RPMI7951 (cell line): ENCODE results near the gene IP6K3. TPM values are rescaled to one million over a fixed set of nuclear protein-coding genes. Genes with fewer than 3 reads are reported as not detected.
A peak's percentile ranks its signal among the peaks of the same experiment; 100 is the strongest.

Source experiments
- DNase-seq: peaks from one replicate; pipeline ENCODE4 v3.0.0-alpha.2; 2012; ENCODE audit warnings: low read depth
- total RNA-seq: library from RNA; depleted of rRNA; stranded (reverse); fragments of >200 nt; shearing (Covaris generic); gene quantifications from 2 replicates; pipeline ENCODE4 v1.2.3, GENCODE V29; 2014; rRNA removed

The IP6K3 gene
- total RNA-seq, result 0.36 and 1.1 TPM in 2 replicates

GRCh38 chr6:33746651-33747100, at the start of gene IP6K3:
TSS of gene IP6K3 (minus strand) at chr6:33746905. CDS start at chr6:33735476, 11,429 bp downstream.
- DNase-seq, result peak; percentile 16

GRCh38 chr6:33794910-33795623, 48.4 kb upstream of the IP6K3 start:
- DNase-seq, result peak; percentile 32

- no peak for DNase-seq
Measured at GRCh38 chr6:33792981-33793380, 46.3 kb upstream of the IP6K3 start.

- DNase-seq, result no peak
Measured at GRCh38 chr6:33791620-33792019, 44.9 kb upstream of the IP6K3 start.

- DNase-seq, result no peak
Measured at GRCh38 chr6:33790910-33791309, 44.2 kb upstream of the IP6K3 start.

- DNase-seq, result no peak
Measured at GRCh38 chr6:33790379-33790778, 43.7 kb upstream of the IP6K3 start.

- DNase-seq, result no peak
Measured at GRCh38 chr6:33789550-33789895, 42.8 kb upstream of the IP6K3 start.

GRCh38 chr6:33788694-33789549, 42.2 kb upstream of the IP6K3 start, which contains the start of gene LEMD2:
TSS of gene LEMD2 (minus strand) at chr6:33789130. CDS start at chr6:33789116, 14 bp downstream.
- peak; percentile 91 for DNase-seq

GRCh38 chr6:33787954-33788693, 41.4 kb upstream of the IP6K3 start:
- DNase-seq, result peak; percentile 86

GRCh38 chr6:33787346-33787953, 40.7 kb upstream of the IP6K3 start:
- DNase-seq, result peak; percentile 67

- DNase-seq, result no peak
Measured at GRCh38 chr6:33786736-33787135, 40.0 kb upstream of the IP6K3 start.

- peak; percentile 94 for DNase-seq
Measured at GRCh38 chr6:33785778-33786177, 39.1 kb upstream of the IP6K3 start.

GRCh38 chr6:33784787-33785186, 38.1 kb upstream of the IP6K3 start:
- no peak for DNase-seq

GRCh38 chr6:33783781-33784520, 37.2 kb upstream of the IP6K3 start:
- DNase-seq, result no peak

GRCh38 chr6:33782561-33782960, 35.9 kb upstream of the IP6K3 start:
- DNase-seq, result peak; percentile 45

GRCh38 chr6:33781131-33781975, 34.6 kb upstream of the IP6K3 start:
- DNase-seq, result peak; percentile 96

GRCh38 chr6:33779895-33780294, 33.2 kb upstream of the IP6K3 start:
- no peak for DNase-seq

GRCh38 chr6:33779290-33779689, 32.6 kb upstream of the IP6K3 start:
- DNase-seq, result no peak

GRCh38 chr6:33778444-33779121, 31.9 kb upstream of the IP6K3 start:
- DNase-seq, result no peak
